Panc1 (cell line): ENCODE results near the gene MRPL40. TPM values are rescaled to one million over a fixed set of nuclear protein-coding genes. Genes with fewer than 3 reads are reported as not detected.

Experiments
- ATAC-seq: fragments of 200-7000 bp; cut with Tn5 transposase; 2 replicates; pipeline ENCODE4 v1.9.1; 2020; ENCODE audit warnings: mild to moderate bottlenecking, moderate library complexity
- BruUV-seq: library from RNA; stranded (reverse); fragments of 400-500 nt; replicated peaks from 2 replicates; lab custom pipeline; 2021; lab: Mats Ljungman, UMichigan
- CTCF ChIA-PET: fragments of 300-600 bp; sonication (Branson Sonifier 250); formaldehyde crosslinking; loops from one replicate; lab custom pipeline; 2022; ENCODE audit warnings: antibody characterized with exemption; lab: Charles Lee
- POLR2A ChIA-PET: fragments of 300-600 bp; sonication (Branson Sonifier 250); formaldehyde crosslinking; loops from one replicate; lab custom pipeline; 2022; ENCODE audit warnings: antibody characterized with exemption; lab: Charles Lee
- DNase-seq: peaks from one replicate; pipeline ENCODE4 v3.0.0-alpha.2; 2010; ENCODE audit warnings: low read depth, low spot score
- H3K27ac ChIP-seq: 2 replicates; pipeline ENCODE4 v1.5.1; 2011; ENCODE audit warnings: mild to moderate bottlenecking, low read length, inconsistent platforms
- H3K27me3 ChIP-seq: fragments of 200-500 bp; sonication (Bioruptor generic); 2 replicates; pipeline ENCODE4 v1.6.0; 2014; ENCODE audit warnings: low read length, inconsistent platforms; ENCODE audit not compliant: control insufficient read depth, insufficient read depth
- H3K36me3 ChIP-seq: fragments of 200-500 bp; sonication (Bioruptor generic); 2 replicates; pipeline ENCODE4 v1.5.1; 2014; ENCODE audit warnings: inconsistent platforms, mild to moderate bottlenecking, low read length, moderate library complexity; ENCODE audit not compliant: control insufficient read depth, insufficient read depth
- H3K4me1 ChIP-seq: 2 replicates; pipeline ENCODE4 v1.5.1; 2011; ENCODE audit warnings: inconsistent platforms, mild to moderate bottlenecking, low read length, moderate library complexity; ENCODE audit not compliant: control insufficient read depth, insufficient read depth
- H3K4me3 ChIP-seq, 2 experiments: 2 replicates each; pipeline ENCODE4 v1.5.1; 2011 to 2012; ENCODE audit warnings: low read depth in 2 of 2, low read length in 2 of 2, mild to moderate bottlenecking in 2 of 2, inconsistent platforms in 1 of 2, moderate library complexity in 1 of 2
- H3K9me3 ChIP-seq: fragments of 200-500 bp; sonication (Bioruptor generic); 2 replicates; pipeline ENCODE4 v1.5.1; 2014; ENCODE audit warnings: low read depth, mild to moderate bottlenecking, inconsistent platforms, low read length, moderate library complexity; ENCODE audit not compliant: control insufficient read depth, insufficient read depth
- CTCF ChIP-seq: fragments of 450-650 bp; IDR thresholded peaks from 2 replicates; pipeline ENCODE4 v1.5.1; 2017; ENCODE audit warnings: mild to moderate bottlenecking
- POLR2AphosphoS5 ChIP-seq: IDR thresholded peaks from 2 replicates; pipeline ENCODE4 v1.6.1; 2012; ENCODE audit warnings: mild to moderate bottlenecking, low read depth, low read length, moderate library complexity
- REST ChIP-seq, 2 experiments: IDR thresholded peaks; 2 replicates each; pipeline ENCODE4 v1.6.1; 2011 to 2012; ENCODE audit warnings: low read depth in 2 of 2, control low read depth in 1 of 2, low read length in 1 of 2, mild to moderate bottlenecking in 1 of 2, moderate library complexity in 1 of 2; ENCODE audit not compliant: insufficient read depth in 1 of 2
- SIN3A ChIP-seq: IDR thresholded peaks from 2 replicates; pipeline ENCODE4 v1.6.1; 2012; ENCODE audit warnings: low read depth, mild to moderate bottlenecking, low read length, moderate library complexity, borderline replicate concordance; ENCODE audit not compliant: insufficient read depth
- TCF7L2 ChIP-seq: IDR thresholded peaks from 2 replicates; pipeline ENCODE4 v1.6.1; 2011; ENCODE audit warnings: mild to moderate bottlenecking, low read depth, low read length, inconsistent platforms
- in situ Hi-C: cut with HindIII; loops from 2 replicates; pipeline ENCODE4 v1.10.0; 2016; ENCODE audit warnings: low sequenced_read_pairs, low pct_unique_long_range_greater_than_20kb
- intact Hi-C: fragments of 100-400 bp; cut with micrococcal nuclease; formaldehyde crosslinking; loops from one replicate; pipeline ENCODE4 v1.10.0; 2022; ENCODE audit not compliant: unreplicated experiment
- total RNA-seq: library from RNA; stranded (reverse); gene quantifications from one replicate; pipeline ENCODE4 v1.2.1, GENCODE V29; 2021; ENCODE audit not compliant: unreplicated experiment

Gene MRPL40
- total RNA-seq, 1 experiment from 2014 or later: 36.3 TPM

- POLR2A ChIA-PET: interaction anchor here (0.5 kb wide), 1 partner anchor 17 kb away, joined by 5 read pairs; no protein-coding TSS in a partner anchor
- no peak for ATAC-seq
These were observed 9.7 kb upstream of the MRPL40 start for GRCh38 chr22:19422440-19423301.

GRCh38 chr22:19424186-19424500 is 8.2 kb upstream of the MRPL40 start:
- ChIA-PET POLR2A (no interaction called here), CTCF (no interaction called here)
- ATAC-seq: no peak
- H3K36me3 ChIP-seq: no peaks in the 10 kb centered on the region
- intact Hi-C loops: no loop called here
- H3K4me3 ChIP-seq: no peak overlapping the region
- H3K9me3 ChIP-seq: no peaks in the 10 kb centered on the region
- H3K27me3 ChIP-seq: no peaks in the 10 kb centered on the region
- no peaks in the 10 kb centered on the region; the same call in 1 of the 2 replicates for H3K4me1 ChIP-seq
- in situ Hi-C loops: no loop called here
- no peak for TF ChIP-seq TCF7L2
- H3K27ac ChIP-seq: no peak overlapping the region
- DNase-seq: no peak
- BruUV-seq: no TSS peak

More at GRCh38 chr22:19422440-19423301, 9.7 kb upstream of the MRPL40 start:
- Histone ChIP-seq H3K9me3 (no peaks in the 10 kb centered on the region), H3K4me1 (no peaks in the 10 kb centered on the region; the same call in 1 of the 2 replicates), H3K4me3 (no peak overlapping the region), H3K27me3 (no peaks in the 10 kb centered on the region), H3K36me3 (no peaks in the 10 kb centered on the region), H3K27ac (no peak overlapping the region)
- intact Hi-C loops (no loop called here), in situ Hi-C loops (no loop called here)
- no peak for DNase-seq
- no TSS peak for BruUV-seq
- CTCF ChIA-PET: no interaction called here
- TF ChIP-seq REST (IDR thresholded peaks at IDR 0.05; ENCODE audit: insufficient read depth in 1 of 2, low read depth in 2 of 2, low read length in 1 of 2): no peak
- no peak for TF ChIP-seq POLR2AphosphoS5
- TF ChIP-seq CTCF: no peak
- TF ChIP-seq TCF7L2: no peak
- no peak for TF ChIP-seq SIN3A
